Progenitor cell of endocrine pancreas (in vitro differentiated cells): Measurements from ENCODE around the gene HIP1. TPM values are rescaled to one million over a fixed set of nuclear protein-coding genes. Genes with fewer than 3 reads are reported as not detected.

Experiments
- DNase-seq: peaks from one replicate; pipeline ENCODE4 v3.0.0; 2021; ENCODE audit warnings: low spot score; ENCODE audit not compliant: unreplicated experiment
- H3K27ac Mint-ChIP-seq: 2 replicates; pipeline ENCODE4 v1.8.0; 2021; ENCODE audit warnings: mild to moderate bottlenecking, moderate library complexity, mixed read lengths
- H3K27me3 Mint-ChIP-seq: 2 replicates; pipeline ENCODE4 v1.8.0; 2021; ENCODE audit warnings: mixed read lengths
- H3K36me3 Mint-ChIP-seq: 2 replicates; pipeline ENCODE4 v1.8.0; 2022; ENCODE audit warnings: mixed read lengths; ENCODE audit not compliant: insufficient read depth
- H3K4me1 Mint-ChIP-seq: 2 replicates; pipeline ENCODE4 v1.8.0; 2021; ENCODE audit warnings: low read depth, mixed read lengths
- H3K4me3 Mint-ChIP-seq: 2 replicates; pipeline ENCODE4 v1.8.0; 2021; ENCODE audit warnings: low read depth, mild to moderate bottlenecking, moderate library complexity, mixed read lengths
- H3K9me3 Mint-ChIP-seq: 2 replicates; pipeline ENCODE4 v1.8.0; 2021; ENCODE audit warnings: low read depth, mixed read lengths
- total RNA-seq: library from RNA; stranded (reverse); gene quantifications from 2 replicates; pipeline ENCODE4 v1.2.1, GENCODE V29; 2021
- TF ChIP-seq, protein P1 (sequence below): fragments of 200-600 bp; sonication (generic); IDR thresholded peaks from one replicate; pipeline ENCODE4 v1.5.0; 2021; ENCODE audit warnings: antibody characterized with exemption, mild to moderate bottlenecking; ENCODE audit not compliant: unreplicated experiment

HIP1 gene
- total RNA-seq, 1 donor from 2014 or later = 66.6 TPM

DNA sequence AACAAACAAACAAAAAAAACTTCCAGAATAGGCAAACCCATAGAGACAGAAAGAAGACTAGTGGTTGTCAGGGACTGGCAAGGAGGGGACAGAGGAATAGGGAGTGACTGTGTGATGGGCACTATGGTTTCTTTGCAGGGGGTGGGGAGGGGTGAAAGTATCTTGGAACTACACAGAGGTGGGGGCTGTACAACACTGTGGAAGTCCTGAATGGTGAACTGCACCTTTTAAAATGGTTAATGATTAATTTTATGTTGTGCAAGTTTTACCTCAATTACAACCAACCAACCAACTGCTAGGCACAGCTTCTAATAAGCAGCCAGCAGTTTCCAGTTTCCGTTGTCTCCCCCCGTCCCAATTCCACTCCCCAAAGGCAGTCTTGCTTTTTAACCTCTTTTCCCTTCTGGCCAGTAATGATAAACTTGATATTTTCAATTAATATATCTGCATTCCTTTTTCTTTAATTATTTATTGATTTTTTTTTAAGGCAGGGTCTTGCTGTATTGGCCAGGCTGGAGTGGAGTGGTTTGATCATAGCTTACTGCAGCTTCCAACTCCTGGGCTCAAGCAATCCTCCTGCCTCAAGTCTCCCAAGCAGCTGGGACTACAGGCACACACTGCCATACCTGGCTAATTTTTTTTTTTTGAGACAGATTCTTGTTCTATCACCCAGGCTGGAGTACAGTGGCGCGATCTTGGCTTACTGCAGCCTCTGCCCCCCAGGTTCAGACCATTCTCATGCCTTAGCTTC is 46.8 kb downstream of the HIP1 start:
- Mint-ChIP-seq H3K27ac (no peak overlapping the region), H3K36me3 (peaks cover 2% of the 10 kb centered on the region), H3K4me1 (peaks cover 10% of the 10 kb centered on the region), H3K9me3 (no peaks in the 10 kb centered on the region), H3K4me3 (no peak overlapping the region), H3K27me3 (no peaks in the 10 kb centered on the region)
- TF ChIP-seq, protein P1, sequence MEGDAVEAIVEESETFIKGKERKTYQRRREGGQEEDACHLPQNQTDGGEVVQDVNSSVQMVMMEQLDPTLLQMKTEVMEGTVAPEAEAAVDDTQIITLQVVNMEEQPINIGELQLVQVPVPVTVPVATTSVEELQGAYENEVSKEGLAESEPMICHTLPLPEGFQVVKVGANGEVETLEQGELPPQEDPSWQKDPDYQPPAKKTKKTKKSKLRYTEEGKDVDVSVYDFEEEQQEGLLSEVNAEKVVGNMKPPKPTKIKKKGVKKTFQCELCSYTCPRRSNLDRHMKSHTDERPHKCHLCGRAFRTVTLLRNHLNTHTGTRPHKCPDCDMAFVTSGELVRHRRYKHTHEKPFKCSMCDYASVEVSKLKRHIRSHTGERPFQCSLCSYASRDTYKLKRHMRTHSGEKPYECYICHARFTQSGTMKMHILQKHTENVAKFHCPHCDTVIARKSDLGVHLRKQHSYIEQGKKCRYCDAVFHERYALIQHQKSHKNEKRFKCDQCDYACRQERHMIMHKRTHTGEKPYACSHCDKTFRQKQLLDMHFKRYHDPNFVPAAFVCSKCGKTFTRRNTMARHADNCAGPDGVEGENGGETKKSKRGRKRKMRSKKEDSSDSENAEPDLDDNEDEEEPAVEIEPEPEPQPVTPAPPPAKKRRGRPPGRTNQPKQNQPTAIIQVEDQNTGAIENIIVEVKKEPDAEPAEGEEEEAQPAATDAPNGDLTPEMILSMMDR = no peak
- DNase-seq = no peak

GRCh38 chr7:75690121-75690523 is 48.6 kb downstream of the HIP1 start:
- no peak overlapping the region for H3K27ac Mint-ChIP-seq
- DNase-seq = no peak
- peaks cover 2% of the 10 kb centered on the region for H3K36me3 Mint-ChIP-seq
- no peaks in the 10 kb centered on the region for H3K27me3 Mint-ChIP-seq
- H3K4me1 Mint-ChIP-seq = peaks cover 10% of the 10 kb centered on the region
- no peak overlapping the region for H3K4me3 Mint-ChIP-seq
- no peaks in the 10 kb centered on the region for H3K9me3 Mint-ChIP-seq
- TF ChIP-seq, protein P1 = no peak

- H3K27ac Mint-ChIP-seq = peak overlapping the region; percentile 33
- peaks cover 10% of the 10 kb centered on the region for H3K4me1 Mint-ChIP-seq
- DNase-seq = no peak
- TF ChIP-seq, protein P1 = no peak
- no peak overlapping the region for H3K4me3 Mint-ChIP-seq
- no peaks in the 10 kb centered on the region for H3K27me3 Mint-ChIP-seq
- H3K36me3 Mint-ChIP-seq = peaks cover 2% of the 10 kb centered on the region
- no peaks in the 10 kb centered on the region for H3K9me3 Mint-ChIP-seq
Measured at GRCh38 chr7:75689246-75690099, 49.3 kb downstream of the HIP1 start.

- Mint-ChIP-seq H3K4me1 (peaks cover 10% of the 10 kb centered on the region), H3K27ac (no peak overlapping the region), H3K27me3 (no peaks in the 10 kb centered on the region), H3K36me3 (no peaks in the 10 kb centered on the region), H3K9me3 (no peaks in the 10 kb centered on the region), H3K4me3 (no peak overlapping the region)
- TF ChIP-seq, protein P1 = no peak
- no peak for DNase-seq
Measured at GRCh38 chr7:75688200-75689136, 50.3 kb downstream of the HIP1 start.
